ENCODE data around the gene C6orf89.

Gene C6orf89

DNA sequence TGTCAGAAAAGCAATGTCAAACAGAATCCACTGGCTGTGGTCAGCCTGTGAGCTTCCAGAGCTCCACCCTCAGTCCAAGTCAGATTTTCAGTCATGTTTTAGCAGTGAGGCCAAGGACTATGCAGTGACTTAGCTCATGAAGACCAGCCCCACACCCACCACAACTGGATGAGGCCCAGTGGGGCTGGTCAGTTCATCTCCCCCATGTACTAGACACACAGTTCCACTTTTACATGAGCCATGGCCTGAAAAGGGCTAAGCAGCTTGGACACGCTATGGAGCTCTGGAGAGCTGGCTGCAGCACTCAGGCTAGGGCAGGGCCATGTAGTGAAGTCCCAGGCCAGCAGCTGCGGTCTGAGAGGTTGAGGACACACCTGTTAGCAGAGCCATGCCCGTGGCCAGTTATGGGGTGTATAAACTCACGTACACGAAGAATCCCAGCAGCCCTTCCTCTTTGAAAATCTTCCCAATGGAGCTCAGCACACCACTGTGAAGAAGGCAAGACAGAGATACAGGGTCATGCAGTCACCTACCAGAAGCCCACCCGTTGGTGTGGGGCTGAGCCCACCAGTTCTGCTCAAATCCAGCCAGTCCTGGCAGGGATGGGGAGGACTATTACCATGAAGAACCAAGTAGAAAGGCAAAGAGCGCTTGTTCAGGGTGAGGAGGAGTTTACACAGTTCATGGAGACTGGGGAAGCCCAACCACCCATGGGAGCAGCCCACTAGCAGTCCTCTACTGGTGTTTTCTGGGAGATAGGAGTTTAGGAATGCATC, 89.7 kb downstream of the C6orf89 start:
- Histone ChIP-seq H2AFZ (ENCODE audit: low read length) (no peak overlapping the region), H3F3A (ENCODE audit: low read depth) (no peaks in the 10 kb centered on the region; the same call in 1 of the 2 replicates), H3K9me2 (replicated peaks; ENCODE audit: low read depth, low read length) (no peaks in the 10 kb centered on the region), H3K4me2 (ENCODE audit: low read depth, low read length, poor library complexity, severe bottlenecking) (no peak overlapping the region), H3K9me3 (ENCODE audit: insufficient read depth, low read depth, low read length) (no peaks in the 10 kb centered on the region), H3K36me3 (ENCODE audit: insufficient read depth, low read length) (peaks cover 83% of the 10 kb centered on the region), H3K9ac (ENCODE audit: low read depth, low read length, poor library complexity, severe bottlenecking) (no peak overlapping the region), H3K4me1 (ENCODE audit: insufficient read depth, low read length, poor library complexity, severe bottlenecking) (peaks cover 8% of the 10 kb centered on the region), H3K79me2 (ENCODE audit: insufficient read depth, low read length) (peaks cover 35% of the 10 kb centered on the region), H3K4me3 (ENCODE audit: low read length, poor library complexity, severe bottlenecking) (no peak overlapping the region), H3K27me3 (ENCODE audit: insufficient read depth, low read length, poor library complexity, severe bottlenecking) (no peaks in the 10 kb centered on the region), H4K20me1 (ENCODE audit: insufficient read depth, low read length, poor library complexity, severe bottlenecking) (peaks cover 17% of the 10 kb centered on the region)
- TF ChIP-seq CTCF (conservative IDR thresholded peaks at IDR 0.05; ENCODE audit: low read length) (no peak), EZH2phosphoT487 (IDR thresholded peaks at IDR 0.05; ENCODE audit: borderline replicate concordance) (no peak)

DNA sequence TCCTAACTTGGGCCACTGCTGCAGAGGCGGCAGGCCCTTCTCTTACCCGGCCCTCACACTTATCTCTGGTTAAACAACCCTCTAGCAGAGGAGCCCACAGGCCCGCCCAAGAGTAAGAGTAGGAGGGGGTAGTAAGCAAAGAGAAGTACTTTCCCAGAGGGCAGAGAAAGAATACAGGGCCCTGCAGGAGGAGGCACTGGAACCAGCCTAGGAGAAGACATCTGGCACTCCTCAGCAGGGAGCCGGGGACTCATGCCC, 90.2 kb downstream of the C6orf89 start:
- Histone ChIP-seq H3K36me3 (ENCODE audit: insufficient read depth, low read length) (peaks cover 77% of the 10 kb centered on the region), H3F3A (ENCODE audit: low read depth) (no peaks in the 10 kb centered on the region; the same call in 1 of the 2 replicates), H3K27me3 (ENCODE audit: insufficient read depth, low read length, poor library complexity, severe bottlenecking) (no peaks in the 10 kb centered on the region), H3K9me2 (replicated peaks; ENCODE audit: low read depth, low read length) (no peaks in the 10 kb centered on the region), H3K9me3 (ENCODE audit: insufficient read depth, low read depth, low read length) (no peaks in the 10 kb centered on the region), H3K9ac (ENCODE audit: low read depth, low read length, poor library complexity, severe bottlenecking) (no peak overlapping the region), H3K79me2 (ENCODE audit: insufficient read depth, low read length) (peaks cover 41% of the 10 kb centered on the region), H3K4me1 (ENCODE audit: insufficient read depth, low read length, poor library complexity, severe bottlenecking) (peaks cover 13% of the 10 kb centered on the region), H3K4me3 (ENCODE audit: low read length, poor library complexity, severe bottlenecking) (no peak overlapping the region), H3K4me2 (ENCODE audit: low read depth, low read length, poor library complexity, severe bottlenecking) (no peak overlapping the region), H4K20me1 (ENCODE audit: insufficient read depth, low read length, poor library complexity, severe bottlenecking) (peaks cover 22% of the 10 kb centered on the region), H2AFZ (ENCODE audit: low read length) (no peak overlapping the region)
- TF ChIP-seq EZH2phosphoT487 (IDR thresholded peaks at IDR 0.05; ENCODE audit: borderline replicate concordance) (no peak), CTCF (conservative IDR thresholded peaks at IDR 0.05; ENCODE audit: low read length) (no peak)

GRCh38 chr6:36976509-36976908, 90.8 kb downstream of the C6orf89 start:
- no peak overlapping the region for H2AFZ ChIP-seq (ENCODE audit: low read length)
- no peaks in the 10 kb centered on the region; the same call in 1 of the 2 replicates for H3F3A ChIP-seq (ENCODE audit: low read depth)
- H3K79me2 ChIP-seq (ENCODE audit: insufficient read depth, low read length), result peaks cover 46% of the 10 kb centered on the region
- peaks cover 27% of the 10 kb centered on the region for H4K20me1 ChIP-seq (ENCODE audit: insufficient read depth, low read length, poor library complexity, severe bottlenecking)
- H3K9me3 ChIP-seq (ENCODE audit: insufficient read depth, low read depth, low read length), result no peaks in the 10 kb centered on the region
- H3K4me1 ChIP-seq (ENCODE audit: insufficient read depth, low read length, poor library complexity, severe bottlenecking), result peaks cover 18% of the 10 kb centered on the region
- TF ChIP-seq EZH2phosphoT487 (IDR thresholded peaks at IDR 0.05; ENCODE audit: borderline replicate concordance) (no peak), CTCF (conservative IDR thresholded peaks at IDR 0.05; ENCODE audit: low read length) (no peak)
- no peak overlapping the region for H3K4me2 ChIP-seq (ENCODE audit: low read depth, low read length, poor library complexity, severe bottlenecking)
- H3K4me3 ChIP-seq (ENCODE audit: low read length, poor library complexity, severe bottlenecking), result no peak overlapping the region
- H3K27me3 ChIP-seq (ENCODE audit: insufficient read depth, low read length, poor library complexity, severe bottlenecking), result no peaks in the 10 kb centered on the region
- H3K9me2 ChIP-seq (replicated peaks; ENCODE audit: low read depth, low read length), result no peaks in the 10 kb centered on the region
- H3K36me3 ChIP-seq (ENCODE audit: insufficient read depth, low read length), result peaks cover 72% of the 10 kb centered on the region
- H3K9ac ChIP-seq (ENCODE audit: low read depth, low read length, poor library complexity, severe bottlenecking), result no peak overlapping the region

Measured in Loucy (cell line).